MCF 10A (cell line): ENCODE results near the gene SULT6B1. TPM values are rescaled to one million over a fixed set of nuclear protein-coding genes. Genes with fewer than 3 reads are reported as not detected.
"Not testable (repeated sequence)": the region's sequence is repeated elsewhere in the genome, so short reads cannot be mapped to it uniquely, and the experiment has no call there.

ENCODE experiments used
- BruUV-seq: library from RNA; stranded (reverse); fragments of 400-500 nt; replicated peaks from 2 replicates; lab custom pipeline; 2021; lab: Mats Ljungman, UMichigan
- CTCF ChIA-PET: fragments of 300-600 bp; sonication (Branson Sonifier 250); formaldehyde crosslinking; extraction: SDS; loops from one replicate; lab custom pipeline; 2021; ENCODE audit warnings: antibody characterized with exemption, inconsistent platforms; lab: Yijun Ruan, JAX
- POLR2A ChIA-PET: fragments of 300-600, 350-650 bp; sonication (Branson Sonifier 250); formaldehyde crosslinking; extraction: SDS; loops from one replicate; lab custom pipeline; 2020; ENCODE audit warnings: antibody characterized with exemption, inconsistent platforms; lab: Yijun Ruan, JAX
- DNase-seq: peaks from one replicate; pipeline ENCODE4 v3.0.0-alpha.2; 2018; ENCODE audit not compliant: unreplicated experiment
- H3K27ac Mint-ChIP-seq: one replicate; pipeline ENCODE4 v1.8.0; 2022; ENCODE audit warnings: mild to moderate bottlenecking, low read depth, mixed read lengths; ENCODE audit not compliant: unreplicated experiment
- H3K27me3 Mint-ChIP-seq: one replicate; pipeline ENCODE4 v1.8.0; 2022; ENCODE audit warnings: mixed read lengths; ENCODE audit not compliant: insufficient read depth, unreplicated experiment
- H3K36me3 Mint-ChIP-seq: one replicate; pipeline ENCODE4 v1.8.0; 2022; ENCODE audit warnings: mild to moderate bottlenecking, moderate library complexity, mixed read lengths; ENCODE audit not compliant: insufficient read depth, unreplicated experiment
- H3K4me1 Mint-ChIP-seq: one replicate; pipeline ENCODE4 v1.8.0; 2022; ENCODE audit warnings: mixed read lengths; ENCODE audit not compliant: insufficient read depth, unreplicated experiment
- H3K4me3 Mint-ChIP-seq: one replicate; pipeline ENCODE4 v1.8.0; 2022; ENCODE audit warnings: mild to moderate bottlenecking, moderate library complexity, mixed read lengths; ENCODE audit not compliant: unreplicated experiment
- H3K9me3 Mint-ChIP-seq: one replicate; pipeline ENCODE4 v1.8.0; 2022; ENCODE audit warnings: mixed read lengths; ENCODE audit not compliant: unreplicated experiment
- intact Hi-C: fragments of 100-400 bp; cut with micrococcal nuclease; formaldehyde crosslinking; loops from 2 replicates; pipeline ENCODE4 v1.14.1; 2022
- total RNA-seq: library from RNA; stranded (reverse); gene quantifications from 2 replicates; pipeline ENCODE4 v1.2.3, GENCODE V29; 2022
- TF ChIP-seq, protein P1 (sequence below): fragments of 200-600 bp; IDR thresholded peaks from one replicate; pipeline ENCODE4 v1.8.0; 2022; ENCODE audit warnings: antibody characterized with exemption, mild to moderate bottlenecking; ENCODE audit not compliant: unreplicated experiment

Gene SULT6B1
- total RNA-seq, 1 experiment from 2014 or later = not detected

DNA sequence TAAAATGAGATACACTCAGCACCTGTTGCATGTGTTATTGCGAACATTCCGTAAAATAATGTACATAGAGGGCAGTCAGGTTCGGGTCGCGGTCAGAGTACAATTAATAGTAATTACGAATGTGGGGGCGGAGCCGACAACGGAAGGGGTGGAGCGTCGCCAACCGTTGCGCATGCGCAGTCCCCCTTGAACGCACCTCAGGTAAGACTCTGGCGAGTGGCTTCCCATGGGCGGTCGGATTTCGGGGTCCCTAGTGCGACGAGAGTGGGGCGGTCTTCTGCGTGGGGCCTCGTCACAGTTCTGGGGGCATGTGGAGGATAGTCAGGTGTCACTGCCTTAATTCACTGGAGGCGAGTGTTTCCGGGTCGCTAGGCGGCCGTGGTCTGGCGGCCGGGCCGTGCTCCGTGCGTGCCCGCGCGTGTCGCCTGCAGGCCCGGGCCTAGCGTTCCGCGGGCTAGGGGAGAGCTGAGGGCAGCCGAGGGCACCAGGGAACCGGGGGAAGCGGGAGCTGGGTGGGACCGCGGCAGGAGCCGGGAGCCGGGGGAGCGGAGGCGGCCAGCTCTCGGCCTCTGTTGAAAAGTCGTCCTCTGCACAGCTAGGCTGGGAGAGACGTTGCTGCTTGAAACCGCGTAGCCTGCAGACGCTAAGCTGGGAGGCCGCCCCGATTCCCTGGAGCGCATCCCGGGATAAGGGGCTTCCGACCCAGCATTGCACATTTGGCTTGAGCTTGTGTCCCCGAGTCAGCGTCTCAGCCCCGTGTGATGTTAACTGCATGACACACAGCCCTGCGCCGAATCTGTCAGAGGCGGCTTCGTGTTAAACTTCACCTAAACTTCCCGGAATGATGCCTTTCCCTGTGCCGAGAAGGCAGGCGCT is 8.1 kb upstream of the SULT6B1 start, which contains the start of gene CEBPZOS:
TSS of gene CEBPZOS (plus strand) at position 177 of the 876 bp plus-strand sequence. CDS start 3,209 bp downstream, outside the sequence.
- Mint-ChIP-seq H3K27ac (peak within 1 kb of the TSS; percentile 87), H3K9me3 (no peaks in the 10 kb centered on the region), H3K4me1 (peaks cover 6% of the 10 kb centered on the region), H3K27me3 (no peaks in the 10 kb centered on the region), H3K4me3 (peak within 1 kb of the TSS; percentile 85), H3K36me3 (peaks cover 25% of the 10 kb centered on the region)
- intact Hi-C loops = no loop called here
- DNase-seq = peak; percentile 84
- TF ChIP-seq, protein P1, sequence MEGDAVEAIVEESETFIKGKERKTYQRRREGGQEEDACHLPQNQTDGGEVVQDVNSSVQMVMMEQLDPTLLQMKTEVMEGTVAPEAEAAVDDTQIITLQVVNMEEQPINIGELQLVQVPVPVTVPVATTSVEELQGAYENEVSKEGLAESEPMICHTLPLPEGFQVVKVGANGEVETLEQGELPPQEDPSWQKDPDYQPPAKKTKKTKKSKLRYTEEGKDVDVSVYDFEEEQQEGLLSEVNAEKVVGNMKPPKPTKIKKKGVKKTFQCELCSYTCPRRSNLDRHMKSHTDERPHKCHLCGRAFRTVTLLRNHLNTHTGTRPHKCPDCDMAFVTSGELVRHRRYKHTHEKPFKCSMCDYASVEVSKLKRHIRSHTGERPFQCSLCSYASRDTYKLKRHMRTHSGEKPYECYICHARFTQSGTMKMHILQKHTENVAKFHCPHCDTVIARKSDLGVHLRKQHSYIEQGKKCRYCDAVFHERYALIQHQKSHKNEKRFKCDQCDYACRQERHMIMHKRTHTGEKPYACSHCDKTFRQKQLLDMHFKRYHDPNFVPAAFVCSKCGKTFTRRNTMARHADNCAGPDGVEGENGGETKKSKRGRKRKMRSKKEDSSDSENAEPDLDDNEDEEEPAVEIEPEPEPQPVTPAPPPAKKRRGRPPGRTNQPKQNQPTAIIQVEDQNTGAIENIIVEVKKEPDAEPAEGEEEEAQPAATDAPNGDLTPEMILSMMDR = no peak
- POLR2A ChIA-PET = interaction anchor here (0.8 to 1.7 kb wide), 14 partner anchors 10 to 127 kb away, joined by 3 to 13 read pairs (median 3); partner anchors contain the start of genes CEBPZ, EIF2AK2 and NDUFAF7
- CTCF ChIA-PET = interaction anchor here (0.5 to 1.5 kb wide), 8 partner anchors 12 to 658 kb away, joined by 3 to 8 read pairs (median 3); partner anchors contain the start of genes CEBPZ and NDUFAF7
- no TSS peak for BruUV-seq

DNA sequence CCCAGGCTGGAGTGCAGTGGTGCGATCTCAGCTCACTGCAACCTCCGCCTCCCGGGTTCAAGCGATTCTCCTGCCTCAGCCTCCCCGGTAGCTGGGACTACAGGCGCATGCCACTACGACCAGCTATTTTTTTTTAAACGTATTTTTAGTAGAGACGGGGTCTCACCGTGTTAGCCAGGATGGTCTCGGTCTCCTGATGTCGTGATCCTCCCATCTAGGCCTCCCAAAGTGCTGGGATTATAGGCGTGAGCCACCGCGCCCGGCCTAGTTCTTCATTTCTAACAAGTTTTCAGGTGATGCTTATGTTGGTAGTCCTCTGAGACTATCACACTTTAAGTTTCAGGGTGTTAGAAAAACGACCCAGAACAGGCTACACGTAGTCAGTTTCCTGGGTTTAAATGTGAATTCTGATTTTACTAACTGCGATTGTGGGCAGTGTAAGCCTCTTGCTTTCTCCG is 7.4 kb upstream of the SULT6B1 start:
- peak overlapping the region; percentile 85 for H3K4me3 Mint-ChIP-seq
- POLR2A ChIA-PET = interaction anchor here (0.6 to 1.6 kb wide), 4 partner anchors 9 to 112 kb away, joined by 3 to 13 read pairs (median 4); partner anchors contain the start of genes CEBPZ, GPATCH11, HEATR5B and NDUFAF7
- CTCF ChIA-PET = interaction anchor here (0.5 to 1.5 kb wide), 5 partner anchors 23 to 907 kb away, joined by 3 to 4 read pairs (median 3); no protein-coding TSS in a partner anchor

DNA sequence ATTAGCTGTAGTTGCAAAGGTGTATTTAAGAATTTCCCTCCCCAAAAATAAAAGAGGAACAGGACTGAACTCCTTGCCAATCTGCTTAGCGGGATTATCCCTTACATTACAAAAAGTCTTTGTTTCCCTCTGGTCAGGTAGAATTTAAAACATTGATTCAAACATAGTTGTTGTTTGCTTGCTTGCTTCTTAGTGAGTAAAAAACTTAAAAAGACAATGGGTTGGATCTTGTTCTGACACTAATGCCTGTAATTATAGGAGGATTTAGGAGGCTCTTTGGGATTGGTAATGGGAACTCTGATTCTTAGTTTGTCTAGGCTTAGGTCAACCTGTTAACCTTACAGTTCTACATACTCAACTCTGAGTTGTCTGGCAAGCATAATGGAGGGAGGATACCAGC is 4.1 kb upstream of the SULT6B1 start:
- no peak for DNase-seq
- Mint-ChIP-seq H3K27me3 (no peaks in the 10 kb centered on the region), H3K36me3 (peaks cover 5% of the 10 kb centered on the region), H3K4me1 (peaks cover 14% of the 10 kb centered on the region), H3K9me3 (no peaks in the 10 kb centered on the region), H3K4me3 (no peak overlapping the region), H3K27ac (no peak overlapping the region)
- no TSS peak for BruUV-seq
- TF ChIP-seq, protein P1 = no peak
- intact Hi-C loops = no loop called here
- CTCF ChIA-PET = interaction anchor here (5.8 kb wide), 1 partner anchor 24 kb away, joined by 32 read pairs; no protein-coding TSS in a partner anchor
- POLR2A ChIA-PET = interaction anchor here (0.7 kb wide), 1 partner anchor 18 kb away, joined by 3 read pairs; no protein-coding TSS in a partner anchor

More for the DNA sequence above, 7.4 kb upstream of the SULT6B1 start:
- H3K4me1 Mint-ChIP-seq, BruUV-seq, DNase-seq, intact Hi-C loops, H3K27me3 Mint-ChIP-seq, H3K9me3 Mint-ChIP-seq: not testable (repeated sequence)
- Mint-ChIP-seq H3K36me3 (peaks cover 20% of the 10 kb centered on the region), H3K27ac (peak overlapping the region; percentile 87)

DNA sequence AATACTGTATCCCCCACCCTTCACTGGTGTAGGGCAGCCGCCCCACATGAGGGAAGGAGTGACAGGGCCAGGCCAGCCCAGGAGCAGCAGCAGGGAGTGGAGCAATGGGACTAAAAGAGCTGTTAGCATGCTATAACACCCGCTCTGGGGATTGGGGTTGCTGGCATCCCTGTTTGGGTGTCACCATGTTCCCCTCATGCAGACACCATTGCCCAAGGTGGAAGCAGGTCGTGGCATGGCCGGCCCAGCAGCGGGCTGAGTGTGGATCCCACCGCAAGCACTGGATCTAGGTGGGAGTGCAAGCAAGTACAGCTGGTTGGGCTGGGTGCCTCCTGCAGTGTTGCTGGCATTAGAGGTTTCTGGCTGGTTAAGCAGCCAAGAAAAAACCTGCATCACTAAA is 3.3 kb upstream of the SULT6B1 start:
- no peaks in the 10 kb centered on the region for H3K27me3 Mint-ChIP-seq
- H3K27ac Mint-ChIP-seq = no peak overlapping the region
- BruUV-seq = no TSS peak
- ChIA-PET CTCF (interaction anchor here (5.8 kb wide), 1 partner anchor 23 kb away, joined by 32 read pairs; no protein-coding TSS in a partner anchor), POLR2A (interaction anchor here (0.7 to 2.4 kb wide), 2 partner anchors 11 to 19 kb away, joined by 3 to 12 read pairs; no protein-coding TSS in a partner anchor)
- no peak overlapping the region for H3K4me3 Mint-ChIP-seq
- H3K36me3 Mint-ChIP-seq = no peaks in the 10 kb centered on the region
- peaks cover 14% of the 10 kb centered on the region for H3K4me1 Mint-ChIP-seq
- TF ChIP-seq, protein P1 = no peak
- intact Hi-C loops = no loop called here
- H3K9me3 Mint-ChIP-seq = no peaks in the 10 kb centered on the region
- no peak for DNase-seq
